Panc1 (cell line): ENCODE results near the gene RARA. TPM values are rescaled to one million over a fixed set of nuclear protein-coding genes. Genes with fewer than 3 reads are reported as not detected.

Source experiments
- total RNA-seq: library from RNA; stranded (reverse); gene quantifications from one replicate; pipeline ENCODE4 v1.2.1, GENCODE V29; 2021; ENCODE audit not compliant: unreplicated experiment

Gene RARA
- total RNA-seq, 1 experiment from 2014 or later: 55.6 TPM

Other genes with a start within 250 kb of the RARA start
- gene THRA, start 246.2 kb upstream of the RARA start, total RNA-seq: 11.7 TPM
- 8.8 TPM for gene NR1D1, start 208.6 kb upstream of the RARA start, total RNA-seq
- 96.3 TPM for gene MSL1, start 187.2 kb upstream of the RARA start, total RNA-seq
- gene CASC3, start 168.6 kb upstream of the RARA start, total RNA-seq: 97.4 TPM
- gene RAPGEFL1, start 131.7 kb upstream of the RARA start, total RNA-seq: 6.5 TPM
- gene WIPF2, start 89.9 kb upstream of the RARA start, total RNA-seq: 45.9 TPM
- gene CDC6, start 21.3 kb upstream of the RARA start, total RNA-seq: 66.3 TPM
- 0.33 TPM for gene GJD3, start 55.6 kb downstream of the RARA start, total RNA-seq
- gene TOP2A, start 108.7 kb downstream of the RARA start, total RNA-seq: 230 TPM
- 27.1 TPM for gene IGFBP4, start 134.3 kb downstream of the RARA start, total RNA-seq
- not detected for gene TNS4, start 192.4 kb downstream of the RARA start, total RNA-seq